Activated CD4-positive, alpha-beta T cell treated with anti-CD3 and anti-CD28 coated beads for 36 hours (primary cell): Measurements from ENCODE around the gene B9D1. TPM values are rescaled to one million over a fixed set of nuclear protein-coding genes. Genes with fewer than 3 reads are reported as not detected.

Experiments used
- ATAC-seq: fragments of 200-7000 bp; cut with Tn5 transposase; one replicate; pipeline ENCODE4 v1.10.0; 2021; ENCODE audit warnings: mild to moderate bottlenecking, moderate library complexity
- CTCF ChIA-PET: fragments of 350-600 bp; sonication (Branson Sonifier 250); formaldehyde crosslinking; loops from one replicate; lab custom pipeline; 2021; ENCODE audit warnings: antibody characterized with exemption; lab: Charles Lee
- POLR2A ChIA-PET: fragments of 350-600 bp; sonication (Branson Sonifier 250); formaldehyde crosslinking; loops from one replicate; lab custom pipeline; 2021; ENCODE audit warnings: antibody characterized with exemption, inconsistent platforms; lab: Charles Lee
- DNase-seq: peaks from one replicate; pipeline ENCODE4 v3.0.0-alpha.2; 2020
- H3K27ac Mint-ChIP-seq: one replicate; pipeline ENCODE4 v1.8.0; 2021; ENCODE audit warnings: mixed read lengths
- H3K27me3 Mint-ChIP-seq: one replicate; pipeline ENCODE4 v1.8.0; 2021; ENCODE audit warnings: mixed read lengths
- H3K36me3 Mint-ChIP-seq: one replicate; pipeline ENCODE4 v1.8.0; 2021; ENCODE audit warnings: low read depth, mixed read lengths
- H3K4me1 Mint-ChIP-seq: one replicate; pipeline ENCODE4 v1.8.0; 2021; ENCODE audit warnings: mixed read lengths
- H3K4me3 Mint-ChIP-seq: one replicate; pipeline ENCODE4 v1.8.0; 2021; ENCODE audit warnings: mild to moderate bottlenecking, moderate library complexity, mixed read lengths
- H3K9me3 Mint-ChIP-seq: one replicate; pipeline ENCODE4 v1.8.0; 2021; ENCODE audit warnings: low read depth, mixed read lengths
- intact Hi-C, 2 experiments: fragments of 100-400 bp; cut with DNase I in 1 of 2; cut with micrococcal nuclease in 1 of 2; formaldehyde crosslinking; loops; one replicate each; pipeline versions ENCODE4 v1.14.2 to v1.15.1; 2022 to 2024; cut with DNase I, micrococcal nuclease
- total RNA-seq, 2 experiments: library from RNA; stranded (reverse); gene quantifications; one replicate each; pipeline ENCODE4 v1.2.3, GENCODE V29; 2021

The B9D1 gene
- total RNA-seq, 2 experiments from 2014 or later = 7.4 to 7.8 TPM

DNA sequence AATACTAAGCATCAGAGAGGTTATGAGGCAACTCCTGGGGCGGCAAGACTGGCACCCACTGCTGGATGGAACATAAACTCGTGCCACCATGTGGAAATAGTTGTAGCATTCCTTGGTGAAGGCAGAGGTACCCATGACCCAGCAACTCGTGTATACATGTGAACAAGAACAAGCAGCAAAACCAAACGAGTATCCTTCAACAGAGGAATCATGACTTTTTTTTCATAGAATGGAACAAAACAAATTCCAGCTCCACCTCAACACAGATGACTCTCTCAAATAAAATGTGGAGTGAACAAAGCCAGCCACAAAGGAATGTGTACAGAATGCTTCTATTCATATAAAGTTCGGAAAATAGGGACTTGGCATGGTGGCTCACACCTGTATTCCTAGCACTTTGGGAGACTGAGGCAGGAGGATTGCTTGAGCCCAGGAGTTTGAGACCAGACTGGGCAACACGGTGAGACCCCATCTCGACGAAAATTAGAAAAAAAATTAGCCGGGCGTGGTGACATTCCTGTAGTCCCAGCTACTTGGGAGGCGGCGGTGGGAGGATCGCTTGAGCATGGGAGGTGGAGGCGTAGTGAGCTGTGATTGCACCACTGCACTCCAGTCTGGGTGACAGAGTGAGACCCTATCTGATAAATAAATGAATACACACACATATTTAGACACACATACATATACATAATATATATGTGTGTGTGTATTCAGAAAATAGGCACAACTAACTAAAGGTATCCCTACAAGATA is 35.3 kb downstream of the B9D1 start:
- H3K36me3 Mint-ChIP-seq = peaks cover 2% of the 10 kb centered on the region
- POLR2A ChIA-PET = no interaction called here

DNA sequence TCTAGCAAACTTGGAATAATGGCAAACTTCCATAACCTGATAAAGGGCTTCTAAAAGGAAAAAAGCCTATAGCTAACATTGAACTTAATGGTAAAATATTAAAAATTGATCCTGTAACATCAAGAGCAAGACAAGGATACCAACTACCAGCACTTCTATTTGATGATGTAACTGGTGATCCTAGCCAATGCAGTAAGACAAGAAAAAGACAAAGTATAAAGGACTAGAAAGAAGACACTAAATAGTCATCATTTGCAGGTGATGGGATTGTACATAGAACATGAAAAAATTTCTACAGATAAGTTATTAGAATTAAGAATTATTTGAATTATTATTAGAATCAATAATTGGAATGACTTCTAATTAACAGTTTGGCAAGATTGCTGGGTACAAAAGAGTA is 37.0 kb downstream of the B9D1 start:
- Mint-ChIP-seq H3K9me3 (peaks cover 2% of the 10 kb centered on the region), H3K4me1 (no peaks in the 10 kb centered on the region), H3K27me3 (peaks cover 2% of the 10 kb centered on the region), H3K27ac (no peak overlapping the region), H3K4me3 (no peak overlapping the region), H3K36me3 (peaks cover 2% of the 10 kb centered on the region)
- intact Hi-C loops = no loop called here
- ChIA-PET CTCF (no interaction called here), POLR2A (no interaction called here)
- no peak for ATAC-seq
- no peak for DNase-seq

More for the DNA sequence above, 35.3 kb downstream of the B9D1 start:
- Mint-ChIP-seq H3K27ac (no peak overlapping the region), H3K9me3 (peaks cover 2% of the 10 kb centered on the region), H3K4me3 (no peak overlapping the region), H3K27me3 (no peaks in the 10 kb centered on the region), H3K4me1 (no peaks in the 10 kb centered on the region)
- DNase-seq (no peak), ATAC-seq (no peak)
- CTCF ChIA-PET = interaction anchor here (0.7 to 1.2 kb wide), 2 partner anchors 11 to 26 kb away, joined by 3 read pairs; no protein-coding TSS in a partner anchor
- intact Hi-C loops = no loop called here

DNA sequence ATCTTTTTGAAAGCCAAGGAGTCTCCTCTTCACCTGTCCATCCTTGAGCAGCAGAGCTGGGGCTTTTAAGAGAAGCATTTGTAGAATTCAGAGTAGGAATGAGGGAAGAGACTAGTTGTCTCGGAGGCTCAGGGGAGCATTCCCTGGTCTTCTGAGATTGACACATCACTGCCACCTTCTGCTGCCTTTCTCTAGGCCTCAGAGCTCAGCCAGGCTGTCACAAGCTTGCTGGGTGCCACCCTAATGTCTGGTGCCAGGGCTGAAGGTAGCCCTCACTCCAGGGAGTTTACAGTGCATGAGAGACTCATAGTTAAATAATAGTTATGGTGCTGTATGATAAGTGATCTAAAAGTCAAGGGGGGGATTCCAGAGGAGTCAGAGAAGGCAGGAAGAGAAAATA is 39.7 kb downstream of the B9D1 start:
- Mint-ChIP-seq H3K4me3 (no peak overlapping the region), H3K4me1 (no peaks in the 10 kb centered on the region), H3K36me3 (peaks cover 2% of the 10 kb centered on the region), H3K27me3 (peaks cover 2% of the 10 kb centered on the region), H3K27ac (no peak overlapping the region), H3K9me3 (peaks cover 2% of the 10 kb centered on the region)
- ChIA-PET CTCF (interaction anchor here (0.9 to 2.9 kb wide), 3 partner anchors 16 to 39 kb away, joined by 3 to 15 read pairs (median 3); partner anchors contain the start of gene B9D1), POLR2A (no interaction called here)
- DNase-seq = no peak
- intact Hi-C loops = no loop called here
- ATAC-seq = no peak

DNA sequence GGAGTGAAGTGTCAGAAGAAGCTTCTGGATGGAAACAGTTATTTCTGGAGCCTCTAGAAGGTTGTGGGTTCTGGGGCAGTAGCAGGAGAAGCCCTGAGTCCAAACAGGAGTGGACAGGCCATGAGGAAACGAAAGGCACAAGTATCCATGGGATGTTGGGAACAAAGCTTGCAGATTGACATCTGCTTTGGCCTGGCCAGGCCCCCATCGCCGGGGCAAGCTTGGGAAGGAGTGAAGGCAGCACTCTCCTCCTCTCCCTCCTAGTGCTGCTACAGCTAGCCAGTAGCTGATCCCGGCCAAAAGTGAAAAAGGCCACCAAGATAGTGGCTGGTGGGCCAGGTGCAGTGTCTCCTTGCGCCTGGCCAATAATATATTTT is 40.4 kb downstream of the B9D1 start:
- Mint-ChIP-seq H3K4me1 (no peaks in the 10 kb centered on the region), H3K36me3 (peaks cover 3% of the 10 kb centered on the region), H3K27ac (no peak overlapping the region), H3K9me3 (peaks cover 2% of the 10 kb centered on the region), H3K4me3 (no peak overlapping the region), H3K27me3 (peaks cover 4% of the 10 kb centered on the region)
- ATAC-seq = no peak
- intact Hi-C loops = no loop called here
- DNase-seq = no peak
- ChIA-PET CTCF (interaction anchor here (1.1 to 2.9 kb wide), 3 partner anchors 8 to 40 kb away, joined by 3 to 15 read pairs (median 3); partner anchors contain the start of gene B9D1), POLR2A (no interaction called here)

DNA sequence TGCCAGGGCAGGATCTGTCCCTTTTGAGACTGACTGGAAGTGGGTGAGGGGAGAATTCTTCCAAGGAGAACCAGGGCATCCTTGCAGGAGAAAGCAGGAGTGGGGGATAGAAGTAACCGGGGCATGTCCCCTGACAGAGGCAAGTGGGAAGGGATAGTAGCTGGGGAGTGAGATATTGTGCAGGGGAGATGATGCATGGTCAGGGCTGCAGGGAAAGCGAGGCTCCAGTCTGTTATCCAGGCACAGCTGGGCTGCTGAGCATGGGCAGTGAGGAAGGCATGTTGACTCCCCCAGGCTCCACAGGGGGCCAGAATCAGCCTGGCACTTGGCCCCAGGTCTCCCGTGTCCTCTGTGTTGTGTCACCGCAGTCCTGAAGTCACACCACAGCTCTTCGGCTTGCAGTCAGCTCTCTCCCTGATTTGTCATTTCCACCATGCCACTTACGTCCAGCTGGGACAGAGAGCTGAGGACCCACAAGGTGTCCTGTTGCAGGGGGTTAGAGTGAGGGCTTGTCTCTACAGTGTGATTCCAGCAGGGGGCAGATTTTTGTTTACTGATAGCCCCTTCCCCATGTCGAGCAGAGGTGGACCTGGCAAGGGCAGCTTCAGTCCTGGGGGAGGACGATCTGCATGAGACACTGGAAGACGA is 40.9 kb downstream of the B9D1 start:
- Mint-ChIP-seq H3K9me3 (peaks cover 2% of the 10 kb centered on the region), H3K36me3 (peaks cover 3% of the 10 kb centered on the region), H3K27ac (no peak overlapping the region), H3K4me3 (no peak overlapping the region), H3K27me3 (peaks cover 4% of the 10 kb centered on the region), H3K4me1 (no peaks in the 10 kb centered on the region)
- DNase-seq (no peak), ATAC-seq (no peak)
- intact Hi-C loops = no loop called here
- ChIA-PET POLR2A (no interaction called here), CTCF (interaction anchor here (1.1 to 1.3 kb wide), 2 partner anchors 9 to 41 kb away, joined by 3 read pairs; partner anchors contain the start of gene B9D1)

DNA sequence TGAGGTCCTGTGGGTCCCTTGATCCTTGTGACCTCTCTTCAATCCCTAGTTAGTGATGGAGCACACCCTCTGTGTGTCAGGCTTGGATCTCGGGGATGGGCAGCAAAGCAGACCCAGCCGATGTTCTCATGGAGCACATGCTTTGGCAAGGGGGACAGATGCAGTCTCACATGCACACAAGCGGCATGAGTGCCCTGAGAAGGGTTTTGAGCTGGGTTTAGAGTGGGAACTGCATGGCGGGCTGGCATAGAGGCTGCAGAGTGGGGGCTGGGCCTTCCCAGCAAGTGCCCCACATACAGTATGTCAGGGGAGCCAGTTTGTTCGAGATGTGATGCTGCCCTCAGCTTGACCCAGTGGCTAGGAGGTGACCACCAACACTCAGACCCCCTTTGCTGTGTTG is 41.6 kb downstream of the B9D1 start:
- no peak for DNase-seq
- CTCF ChIA-PET = no interaction called here
- Mint-ChIP-seq H3K4me1 (no peaks in the 10 kb centered on the region), H3K27ac (no peak overlapping the region), H3K27me3 (peaks cover 4% of the 10 kb centered on the region), H3K36me3 (peaks cover 3% of the 10 kb centered on the region), H3K9me3 (peaks cover 2% of the 10 kb centered on the region), H3K4me3 (no peak overlapping the region)
- intact Hi-C loops = no loop called here
- POLR2A ChIA-PET = no interaction called here
- no peak for ATAC-seq

DNA sequence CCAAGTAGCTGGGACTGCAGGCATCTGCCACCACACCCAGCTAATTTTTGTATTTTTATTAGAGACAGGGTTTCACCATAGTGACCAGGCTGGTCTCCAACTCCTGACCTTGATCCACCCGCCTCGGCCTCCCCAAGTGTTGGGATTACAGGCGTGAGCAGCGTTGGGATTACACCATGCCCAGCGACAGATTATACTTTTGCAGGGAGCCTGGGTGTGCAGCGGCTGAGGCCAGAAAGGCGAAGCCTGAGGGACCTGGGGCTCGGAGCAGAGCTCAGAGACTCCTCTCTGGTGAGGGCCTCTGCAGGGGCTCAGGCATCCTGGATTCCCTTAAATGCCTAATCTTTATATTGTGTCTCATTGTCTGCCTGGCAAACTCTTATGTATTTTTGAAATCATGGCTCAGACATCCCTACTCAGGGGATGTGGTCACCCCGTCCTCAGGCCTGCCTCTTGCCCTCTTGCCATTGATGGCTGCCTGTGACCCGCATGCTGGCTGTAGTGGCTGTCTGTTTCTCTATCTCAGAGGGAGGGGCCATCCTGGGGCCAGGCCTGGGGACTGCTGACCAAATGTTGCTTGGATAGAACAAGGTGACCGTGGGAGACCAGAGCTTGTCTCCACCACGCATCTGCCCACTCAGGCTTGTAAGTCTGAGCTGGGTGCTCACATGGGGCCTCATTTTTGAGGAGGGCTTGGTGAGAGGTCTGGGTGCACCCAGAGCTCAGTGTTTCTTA is 42.6 kb downstream of the B9D1 start:
- Mint-ChIP-seq H3K4me3 (no peak overlapping the region), H3K9me3 (no peaks in the 10 kb centered on the region), H3K27ac (no peak overlapping the region), H3K36me3 (peaks cover 3% of the 10 kb centered on the region), H3K27me3 (peaks cover 6% of the 10 kb centered on the region), H3K4me1 (no peaks in the 10 kb centered on the region)
- ChIA-PET POLR2A (no interaction called here), CTCF (interaction anchor here (1.0 kb wide), 1 partner anchor 19 kb away, joined by 5 read pairs; no protein-coding TSS in a partner anchor)
- DNase-seq (no peak), ATAC-seq (no peak)
- intact Hi-C loops = no loop called here

DNA sequence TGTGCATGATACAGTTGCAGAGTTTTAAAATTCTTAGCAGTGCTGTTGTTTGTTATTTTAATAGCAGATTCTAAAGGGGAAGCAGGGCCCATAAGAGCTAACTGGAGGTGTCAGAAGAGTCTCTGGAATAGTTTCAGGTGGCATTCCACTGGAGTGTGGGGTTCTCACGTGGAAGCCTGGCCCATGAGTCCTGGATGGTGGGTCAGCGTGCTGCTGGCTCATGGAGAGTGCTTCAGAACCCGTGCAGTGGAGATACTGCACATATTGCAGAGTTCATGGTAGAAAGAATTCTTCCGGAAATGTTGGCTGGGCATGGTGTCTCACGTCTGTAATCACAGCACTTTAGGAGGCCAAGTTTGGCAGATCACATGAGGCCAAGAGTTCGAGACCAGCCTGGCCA is 43.9 kb downstream of the B9D1 start:
- H3K27ac Mint-ChIP-seq = no peak overlapping the region
- intact Hi-C loops = no loop called here
- peaks cover 3% of the 10 kb centered on the region for H3K36me3 Mint-ChIP-seq
- DNase-seq (no peak), ATAC-seq (no peak)
- CTCF ChIA-PET = no interaction called here
- POLR2A ChIA-PET = no interaction called here
- H3K4me3 Mint-ChIP-seq = no peak overlapping the region
- no peaks in the 10 kb centered on the region for H3K9me3 Mint-ChIP-seq
- H3K27me3 Mint-ChIP-seq = peaks cover 6% of the 10 kb centered on the region
- H3K4me1 Mint-ChIP-seq = no peaks in the 10 kb centered on the region

DNA sequence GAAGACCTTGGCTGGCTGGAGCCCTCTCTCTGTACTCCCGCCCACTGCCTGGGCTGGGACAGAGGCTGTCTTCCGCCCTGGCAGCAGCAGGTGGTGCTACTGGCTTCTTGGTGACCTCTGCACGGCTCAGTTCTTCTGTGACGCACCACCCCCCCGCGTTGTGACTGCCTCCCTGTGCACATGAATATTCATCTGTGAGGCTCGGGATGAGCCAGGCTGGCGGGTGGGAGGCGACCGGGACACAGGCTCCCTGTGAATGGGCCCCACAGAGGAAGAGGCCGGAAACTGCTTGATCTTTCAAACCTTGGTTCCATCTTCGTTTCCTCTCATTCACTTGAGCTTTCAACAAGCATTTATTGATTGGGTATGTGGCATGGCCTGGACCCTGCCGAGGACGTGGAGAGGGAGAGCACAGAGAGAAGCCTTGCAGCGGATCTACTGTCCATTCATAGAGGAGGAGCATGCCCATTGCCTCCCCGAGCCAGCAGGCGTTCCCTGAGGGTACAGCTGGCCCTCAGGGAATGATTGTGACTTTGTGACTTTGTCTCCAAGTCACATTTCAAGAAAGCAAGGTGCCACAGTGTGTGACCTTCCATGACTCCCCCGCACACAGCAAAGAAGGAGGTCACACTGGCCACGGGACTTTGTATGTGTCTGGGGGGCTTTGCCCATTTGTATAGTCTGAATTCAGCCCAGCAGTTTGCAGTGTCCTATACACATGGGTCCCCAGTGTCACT is 45.0 kb downstream of the B9D1 start:
- peaks cover 9% of the 10 kb centered on the region for H3K36me3 Mint-ChIP-seq
- ChIA-PET CTCF (interaction anchor here (1.1 kb wide), 1 partner anchor 129 kb away, joined by 3 read pairs; no protein-coding TSS in a partner anchor), POLR2A (no interaction called here)
- H3K4me3 Mint-ChIP-seq = no peak overlapping the region
- peaks cover 6% of the 10 kb centered on the region for H3K27me3 Mint-ChIP-seq
- ATAC-seq (no peak), DNase-seq (peak; percentile 18)
- H3K27ac Mint-ChIP-seq = no peak overlapping the region
- no peaks in the 10 kb centered on the region for H3K4me1 Mint-ChIP-seq
- no peaks in the 10 kb centered on the region for H3K9me3 Mint-ChIP-seq
- intact Hi-C loops = no loop called here

DNA sequence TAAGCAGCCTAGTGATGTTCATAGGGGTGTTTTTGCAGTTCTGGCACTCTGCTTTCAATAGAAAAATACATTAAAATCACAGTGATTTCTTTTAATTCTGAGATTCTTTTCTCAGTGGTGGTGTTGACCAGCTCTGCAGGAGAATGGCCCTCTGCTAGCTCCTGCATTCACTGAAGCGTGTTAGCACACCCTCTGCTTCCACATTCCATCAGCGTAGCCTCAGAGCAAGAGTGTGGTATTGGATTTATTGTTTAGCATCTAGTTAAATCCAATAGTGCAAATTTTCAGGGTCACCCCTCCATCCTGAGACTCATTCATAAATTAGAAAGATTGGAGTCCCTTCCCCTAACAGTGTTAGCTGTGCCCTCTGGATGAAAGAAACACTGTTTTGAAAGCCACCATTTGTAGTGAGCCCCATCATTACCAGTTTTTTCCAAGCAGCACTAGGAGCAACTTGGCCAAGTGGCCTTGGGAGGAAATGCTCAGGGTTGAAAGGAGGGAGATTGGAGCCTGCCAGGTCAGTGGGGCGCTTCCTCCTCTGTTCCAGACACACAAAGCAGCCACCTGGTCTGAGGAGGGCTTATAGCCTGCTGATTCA is 45.7 kb downstream of the B9D1 start:
- DNase-seq (no peak), ATAC-seq (no peak)
- CTCF ChIA-PET = interaction anchor here (1.1 kb wide), 1 partner anchor 130 kb away, joined by 3 read pairs; no protein-coding TSS in a partner anchor

More for the DNA sequence above, 45.7 kb downstream of the B9D1 start:
- Mint-ChIP-seq H3K36me3 (peaks cover 10% of the 10 kb centered on the region), H3K27ac (no peak overlapping the region), H3K4me1 (no peaks in the 10 kb centered on the region), H3K4me3 (no peak overlapping the region), H3K27me3 (peaks cover 6% of the 10 kb centered on the region), H3K9me3 (no peaks in the 10 kb centered on the region)
- POLR2A ChIA-PET = no interaction called here
- intact Hi-C loops = no loop called here
